HG03558 (cell line): ENCODE results near the gene ZNF593.

Experiments used
- ATAC-seq: cut with Tn5 transposase; IDR thresholded peaks from one replicate; pipeline ENCODE4 v1.9.1; 2021; ENCODE audit warnings: moderate number of reproducible peaks; ENCODE audit not compliant: unreplicated experiment; ENCODE audit errors: extremely low read depth

Gene ZNF593

GRCh38 chr1:26169669-26170471 lies at the start of gene ZNF593:
ZNF593 (plus strand) TSS chr1:26169908; CDS start chr1:26169984, 76 bp downstream.
- peak; percentile 68 for ATAC-seq

- no peak for ATAC-seq
Observed at GRCh38 chr1:26121854-26122773, 47.6 kb upstream of the ZNF593 start.

GRCh38 chr1:26122988-26123973 lies 46.4 kb upstream of the ZNF593 start:
- ATAC-seq: no peak

- ATAC-seq: no peak
Observed at GRCh38 chr1:26124418-26125331, 45.0 kb upstream of the ZNF593 start.

- ATAC-seq: no peak
Observed at GRCh38 chr1:26125382-26125781, 44.3 kb upstream of the ZNF593 start.

- ATAC-seq: no peak
Observed at GRCh38 chr1:26125946-26126320, 43.8 kb upstream of the ZNF593 start.

GRCh38 chr1:26126321-26127084 lies 43.2 kb upstream of the ZNF593 start:
- no peak for ATAC-seq

- no peak for ATAC-seq
Observed at GRCh38 chr1:26127235-26128163, 42.2 kb upstream of the ZNF593 start.

- no peak for ATAC-seq
Observed at GRCh38 chr1:26129778-26130177, 39.9 kb upstream of the ZNF593 start.

- no peak for ATAC-seq
Observed at GRCh38 chr1:26130695-26131094, 39.0 kb upstream of the ZNF593 start.

- no peak for ATAC-seq
Observed at GRCh38 chr1:26132128-26132833, 37.4 kb upstream of the ZNF593 start.

- ATAC-seq: no peak
Observed at GRCh38 chr1:26132834-26133167, 36.9 kb upstream of the ZNF593 start.

GRCh38 chr1:26134466-26134865 lies 35.2 kb upstream of the ZNF593 start:
- no peak for ATAC-seq

- no peak for ATAC-seq
Observed at GRCh38 chr1:26138974-26139558, 30.6 kb upstream of the ZNF593 start.

GRCh38 chr1:26142159-26142558 lies 27.5 kb upstream of the ZNF593 start:
- ATAC-seq: no peak
